ENCODE results near the gene LRRFIP2.

- no peak for TF ChIP-seq EZH2 (IDR thresholded peaks at IDR 0.05; ENCODE audit: borderline replicate concordance, low read length)
- TF ChIP-seq CTCF (conservative IDR thresholded peaks at IDR 0.05 in 1 of 2, IDR thresholded peaks at IDR 0.05 in 1 of 2; ENCODE audit: extremely low read depth in 1 of 2, insufficient read depth in 1 of 2, low read depth in 1 of 2, low read length in 2 of 2), result no peak
Measured at GRCh38 chr3:37032961-37033360, 141.4 kb downstream of the LRRFIP2 start.

Measured in mammary epithelial cell (primary cell).